BJ (cell line): ENCODE data around the gene KARS1. TPM values are rescaled to one million over a fixed set of nuclear protein-coding genes. Genes with fewer than 3 reads are reported as not detected.

ENCODE experiments used
- CTCF ChIA-PET: fragments of 350-600 bp; formaldehyde crosslinking; extraction: SDS; loops from one replicate; lab custom pipeline; 2021; ENCODE audit warnings: antibody characterized with exemption, inconsistent platforms; lab: Yijun Ruan, JAX
- POLR2A ChIA-PET: fragments of 300-600 bp; sonication (Branson Sonifier 250); formaldehyde crosslinking; extraction: SDS; loops from one replicate; lab custom pipeline; 2021; ENCODE audit warnings: antibody characterized with exemption; lab: Charles Lee
- DNase-seq: peaks from one replicate; pipeline ENCODE4 v3.0.0-alpha.2; 2011; ENCODE audit warnings: low read depth
- H3K27me3 ChIP-seq: 2 replicates; pipeline ENCODE4 v1.6.0; 2011; ENCODE audit warnings: low read length; ENCODE audit not compliant: control insufficient read depth, insufficient read depth
- H3K36me3 ChIP-seq: 2 replicates; pipeline ENCODE4 v1.5.1; 2011; ENCODE audit warnings: low read length; ENCODE audit not compliant: control insufficient read depth, insufficient read depth
- H3K4me3 ChIP-seq: 2 replicates; pipeline ENCODE4 v1.5.1; 2011; ENCODE audit warnings: low read depth, mild to moderate bottlenecking, control low read depth, low read length
- CTCF ChIP-seq: IDR thresholded peaks from 2 replicates; pipeline ENCODE4 v1.5.1; 2011; ENCODE audit warnings: low read depth, mild to moderate bottlenecking, control low read depth, inconsistent platforms, low read length, moderate library complexity; ENCODE audit not compliant: insufficient read depth
- polyA plus RNA-seq: library from polyadenylated mRNA; depleted of rRNA; stranded (reverse); fragments of >200 nt; gene quantifications from 2 replicates; pipeline ENCODE4 v1.2.3, GENCODE V29; 2011

The KARS1 gene
- polyA plus RNA-seq, 1 experiment, result 118 TPM

- Histone ChIP-seq H3K4me3 (no peak overlapping the region), H3K27me3 (no peaks in the 10 kb centered on the region), H3K36me3 (peaks cover 6% of the 10 kb centered on the region)
- no peak for TF ChIP-seq CTCF
- CTCF ChIA-PET, result no interaction called here
- no peak for DNase-seq
- POLR2A ChIA-PET, result no interaction called here
Observed at GRCh38 chr16:75617121-75617520, 30.3 kb downstream of the KARS1 start.

GRCh38 chr16:75616521-75617010, 30.9 kb downstream of the KARS1 start:
- Histone ChIP-seq H3K27me3 (no peaks in the 10 kb centered on the region), H3K36me3 (peaks cover 8% of the 10 kb centered on the region), H3K4me3 (no peak overlapping the region)
- ChIA-PET POLR2A (no interaction called here), CTCF (interaction anchor here (1.4 to 1.6 kb wide), 2 partner anchors 99 to 151 kb away, joined by 3 to 10 read pairs; no protein-coding TSS in a partner anchor)
- DNase-seq, result no peak
- TF ChIP-seq CTCF, result no peak

GRCh38 chr16:75615619-75616018, 31.8 kb downstream of the KARS1 start:
- no peak for DNase-seq
- no peaks in the 10 kb centered on the region for H3K27me3 ChIP-seq
- no peak for TF ChIP-seq CTCF
- H3K4me3 ChIP-seq, result no peak overlapping the region
- CTCF ChIA-PET, result interaction anchor here (0.6 to 1.6 kb wide), 4 partner anchors 16 to 151 kb away, joined by 3 to 10 read pairs (median 4); no protein-coding TSS in a partner anchor
- POLR2A ChIA-PET, result interaction anchor here (0.6 kb wide), 1 partner anchor 130 kb away, joined by 4 read pairs; no protein-coding TSS in a partner anchor
- peaks cover 8% of the 10 kb centered on the region for H3K36me3 ChIP-seq

- TF ChIP-seq CTCF, result no peak
- POLR2A ChIA-PET, result no interaction called here
- Histone ChIP-seq H3K36me3 (peaks cover 9% of the 10 kb centered on the region), H3K27me3 (no peaks in the 10 kb centered on the region), H3K4me3 (no peak overlapping the region)
- DNase-seq, result peak; percentile 22
- CTCF ChIA-PET, result no interaction called here
Observed at GRCh38 chr16:75614066-75614897, 33.2 kb downstream of the KARS1 start.

- ChIA-PET POLR2A (no interaction called here), CTCF (interaction anchor here (0.6 to 4.0 kb wide), 2 partner anchors 14 to 204 kb away, joined by 5 to 18 read pairs; no protein-coding TSS in a partner anchor)
- Histone ChIP-seq H3K27me3 (no peaks in the 10 kb centered on the region), H3K4me3 (no peak overlapping the region), H3K36me3 (peaks cover 5% of the 10 kb centered on the region)
- TF ChIP-seq CTCF, result no peak
- DNase-seq, result no peak
Observed at GRCh38 chr16:75606507-75606906, 41.0 kb downstream of the KARS1 start.
